SKM-1 treated with dmso at 0.1 percent for 144 hours (cell line): Measurements from ENCODE around the gene SECISBP2.
A peak's percentile ranks its signal among the peaks of the same experiment; 100 is the strongest.
"Not testable (repeated sequence)": the region's sequence is repeated elsewhere in the genome, so short reads cannot be mapped to it uniquely, and the experiment has no call there.

ENCODE experiments used
- DNase-seq: peaks from one replicate; lab custom pipeline; 2025; ENCODE audit not compliant: unreplicated experiment; lab: John Stamatoyannopoulos, UW

The SECISBP2 gene

GRCh38 chr9:89318123-89319014 lies at the start of gene SECISBP2:
Gene SECISBP2, plus strand, starts transcription at chr9:89318500. Its CDS starts 77 bp downstream, at chr9:89318577.
- DNase-seq, result peak; percentile 57

GRCh38 chr9:89273528-89274279 lies 44.6 kb upstream of the SECISBP2 start:
- no peak for DNase-seq

GRCh38 chr9:89274838-89275237 lies 43.5 kb upstream of the SECISBP2 start:
- no peak for DNase-seq

GRCh38 chr9:89276040-89276439 lies 42.3 kb upstream of the SECISBP2 start:
- not testable (repeated sequence) for DNase-seq

- no peak for DNase-seq
Observed at GRCh38 chr9:89277043-89277442, 41.3 kb upstream of the SECISBP2 start.

GRCh38 chr9:89277454-89277853 lies 40.8 kb upstream of the SECISBP2 start:
- DNase-seq, result no peak

- DNase-seq, result no peak
Observed at GRCh38 chr9:89278551-89278950, 39.7 kb upstream of the SECISBP2 start.

- DNase-seq, result peak; percentile 15
Observed at GRCh38 chr9:89278997-89279739, 39.1 kb upstream of the SECISBP2 start.

- DNase-seq, result no peak
Observed at GRCh38 chr9:89281106-89281505, 37.2 kb upstream of the SECISBP2 start.

- not testable (repeated sequence) for DNase-seq
Observed at GRCh38 chr9:89282248-89282968, 35.9 kb upstream of the SECISBP2 start.

- DNase-seq, result no peak
Observed at GRCh38 chr9:89284076-89284475, 34.2 kb upstream of the SECISBP2 start.

GRCh38 chr9:89291741-89292140 lies 26.6 kb upstream of the SECISBP2 start:
- no peak for DNase-seq

- DNase-seq, result no peak
Observed at GRCh38 chr9:89293014-89293413, 25.3 kb upstream of the SECISBP2 start.

- DNase-seq, result no peak
Observed at GRCh38 chr9:89295400-89295799, 22.9 kb upstream of the SECISBP2 start.

- not testable (repeated sequence) for DNase-seq
Observed at GRCh38 chr9:89301996-89302395, 16.3 kb upstream of the SECISBP2 start.

GRCh38 chr9:89304020-89304833 lies 14.1 kb upstream of the SECISBP2 start:
- DNase-seq, result peak; percentile 73

GRCh38 chr9:89304834-89305188 lies 13.5 kb upstream of the SECISBP2 start:
- DNase-seq, result peak; percentile 73

- no peak for DNase-seq
Observed at GRCh38 chr9:89305868-89306267, 12.4 kb upstream of the SECISBP2 start.

- no peak for DNase-seq
Observed at GRCh38 chr9:89309166-89309565, 9.1 kb upstream of the SECISBP2 start.
